Adipocyte (in vitro differentiated cells): ENCODE results near the gene PTPRG.
A peak's percentile ranks its signal among the peaks of the same experiment; 100 is the strongest.
"Not testable (repeated sequence)": the region's sequence is repeated elsewhere in the genome, so short reads cannot be mapped to it uniquely, and the experiment has no call there.

ENCODE experiments used
- DNase-seq: peaks from one replicate; pipeline ENCODE4 v3.0.0-alpha.2; 2015; ENCODE audit warnings: low read depth
- H3K27me3 ChIP-seq: replicated peaks from 2 replicates; pipeline ENCODE4 v1.7.0; 2013; ENCODE audit warnings: mild to moderate bottlenecking, low read length, moderate library complexity; ENCODE audit not compliant: control insufficient read depth, insufficient read depth
- H3K36me3 ChIP-seq: 2 replicates; pipeline ENCODE4 v1.7.0; 2013; ENCODE audit warnings: low read length, mild to moderate bottlenecking, moderate library complexity; ENCODE audit not compliant: control insufficient read depth, insufficient read depth, severe bottlenecking
- H3K4me1 ChIP-seq: 2 replicates; pipeline ENCODE4 v1.7.0; 2013; ENCODE audit warnings: mild to moderate bottlenecking, low read length, moderate library complexity; ENCODE audit not compliant: control insufficient read depth, insufficient read depth
- H3K4me3 ChIP-seq: 2 replicates; pipeline ENCODE4 v1.7.0; 2013; ENCODE audit warnings: mild to moderate bottlenecking, low read length, moderate library complexity
- H3K9ac ChIP-seq: 2 replicates; pipeline ENCODE4 v1.7.0; 2013; ENCODE audit warnings: mild to moderate bottlenecking, low read length, moderate library complexity
- H3K9me3 ChIP-seq: 2 replicates; pipeline ENCODE4 v1.7.0; 2013; ENCODE audit warnings: mild to moderate bottlenecking, low read length, moderate library complexity; ENCODE audit not compliant: control insufficient read depth

PTPRG gene

GRCh38 chr3:61808999-61809398, 247.6 kb downstream of the PTPRG start:
- Histone ChIP-seq H3K9ac (peak overlapping the region; percentile 83), H3K4me3 (peak overlapping the region; percentile 61), H3K36me3 (no peaks in the 10 kb centered on the region), H3K4me1 (peaks cover 97% of the 10 kb centered on the region), H3K27me3 (no peaks in the 10 kb centered on the region), H3K9me3 (no peaks in the 10 kb centered on the region)
- no peak for DNase-seq

DNA sequence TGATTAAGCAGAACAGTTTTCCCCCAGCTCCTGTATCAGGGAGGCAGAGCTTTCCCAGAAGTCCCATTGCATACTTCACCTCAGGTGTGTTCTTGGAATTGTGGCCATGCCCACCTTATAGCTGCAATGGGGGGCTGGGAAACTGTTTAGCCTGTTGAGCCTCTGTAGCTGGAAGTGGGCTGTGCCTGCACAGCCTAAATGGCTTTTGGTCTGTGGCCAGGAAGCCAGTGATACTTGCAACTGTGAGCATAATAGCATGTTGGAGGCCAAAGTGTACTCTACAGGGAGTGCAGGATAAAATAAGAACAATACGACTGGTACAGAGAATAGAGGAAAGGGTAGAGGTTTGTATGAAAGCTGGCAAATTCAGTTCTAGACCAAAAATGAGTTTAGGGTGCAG, 248.5 kb downstream of the PTPRG start:
- Histone ChIP-seq H3K4me3 (peak overlapping the region; percentile 10), H3K9ac (peak overlapping the region; percentile 83), H3K36me3 (no peaks in the 10 kb centered on the region), H3K9me3 (no peaks in the 10 kb centered on the region), H3K4me1 (peaks cover 95% of the 10 kb centered on the region), H3K27me3 (no peaks in the 10 kb centered on the region)
- no peak for DNase-seq

DNA sequence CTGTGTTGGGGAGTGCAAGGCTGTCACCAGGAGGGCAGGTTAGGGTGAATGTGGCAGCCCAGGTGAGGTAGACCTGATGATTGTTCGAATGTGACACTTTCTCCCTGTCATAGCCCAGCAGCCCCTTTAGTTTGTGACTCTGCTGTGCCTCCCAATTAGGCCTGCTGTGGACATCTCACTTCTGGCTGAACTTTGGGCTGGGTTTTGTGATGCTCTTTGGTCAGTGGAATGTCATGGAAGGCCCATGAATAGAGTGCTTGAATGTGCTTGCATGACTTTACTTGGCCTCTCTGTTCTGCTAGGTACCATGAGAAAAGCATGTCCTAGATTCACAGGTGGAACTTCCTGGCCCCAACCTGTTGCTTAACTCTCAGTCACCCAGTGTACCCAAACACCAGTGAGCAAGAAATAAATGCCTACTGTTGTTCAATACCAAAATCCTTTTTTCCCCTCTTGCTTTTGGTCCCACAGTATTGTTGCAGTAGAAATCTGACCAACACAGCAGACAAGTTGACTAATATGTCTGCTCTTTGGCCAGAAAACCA, 249.7 kb downstream of the PTPRG start:
- no peak overlapping the region for H3K4me3 ChIP-seq
- H3K4me1 ChIP-seq, result peaks cover 83% of the 10 kb centered on the region
- no peak for DNase-seq
- H3K9ac ChIP-seq, result no peak overlapping the region
- H3K27me3 ChIP-seq, result no peaks in the 10 kb centered on the region
- no peaks in the 10 kb centered on the region for H3K9me3 ChIP-seq
- no peaks in the 10 kb centered on the region for H3K36me3 ChIP-seq

GRCh38 chr3:61811652-61812051, 250.3 kb downstream of the PTPRG start:
- no peak overlapping the region for H3K4me3 ChIP-seq
- no peaks in the 10 kb centered on the region for H3K27me3 ChIP-seq
- H3K36me3 ChIP-seq, result no peaks in the 10 kb centered on the region
- H3K9me3 ChIP-seq, result no peaks in the 10 kb centered on the region
- peaks cover 77% of the 10 kb centered on the region for H3K4me1 ChIP-seq
- no peak overlapping the region for H3K9ac ChIP-seq
- no peak for DNase-seq

- no peak overlapping the region for H3K9ac ChIP-seq
- no peaks in the 10 kb centered on the region for H3K9me3 ChIP-seq
- H3K27me3 ChIP-seq, result no peaks in the 10 kb centered on the region
- no peaks in the 10 kb centered on the region for H3K36me3 ChIP-seq
- no peak for DNase-seq
- peaks cover 73% of the 10 kb centered on the region for H3K4me1 ChIP-seq
- no peak overlapping the region for H3K4me3 ChIP-seq
These were observed 250.7 kb downstream of the PTPRG start for GRCh38 chr3:61812085-61812484.

- H3K36me3 ChIP-seq, result no peaks in the 10 kb centered on the region
- H3K4me1 ChIP-seq, result peaks cover 69% of the 10 kb centered on the region
- no peaks in the 10 kb centered on the region for H3K27me3 ChIP-seq
- no peaks in the 10 kb centered on the region for H3K9me3 ChIP-seq
- no peak overlapping the region for H3K9ac ChIP-seq
- H3K4me3 ChIP-seq, result no peak overlapping the region
- DNase-seq, result no peak
These were observed 251.1 kb downstream of the PTPRG start for GRCh38 chr3:61812517-61812916.

- peak; percentile 48 for DNase-seq
- Histone ChIP-seq H3K4me3 (no peak overlapping the region), H3K4me1 (peaks cover 57% of the 10 kb centered on the region), H3K9ac (no peak overlapping the region), H3K27me3 (no peaks in the 10 kb centered on the region), H3K36me3 (no peaks in the 10 kb centered on the region), H3K9me3 (no peaks in the 10 kb centered on the region)
These were observed 252.3 kb downstream of the PTPRG start for GRCh38 chr3:61813636-61814035.

DNA sequence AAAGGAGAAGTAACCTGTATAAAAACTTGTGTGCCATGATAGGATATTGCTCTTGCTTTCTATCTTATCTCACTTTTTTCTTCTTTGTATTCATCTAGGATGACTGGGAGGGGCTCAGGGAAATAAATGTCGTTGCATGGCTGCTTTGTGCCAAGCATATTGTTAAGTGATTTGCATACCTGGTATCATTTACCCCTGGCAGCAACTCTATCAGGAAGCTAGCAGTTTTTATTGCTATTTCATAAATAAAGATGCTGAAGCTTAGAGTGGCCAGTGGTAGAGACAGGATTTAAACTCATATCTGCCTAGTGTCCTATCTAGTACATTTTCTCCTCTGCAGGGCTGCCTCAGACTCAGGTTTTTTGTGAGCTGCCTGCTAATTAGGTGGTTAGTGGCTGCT, 253.3 kb downstream of the PTPRG start:
- peaks cover 47% of the 10 kb centered on the region for H3K4me1 ChIP-seq
- H3K4me3 ChIP-seq, result no peak overlapping the region
- DNase-seq, result no peak
- no peaks in the 10 kb centered on the region for H3K9me3 ChIP-seq
- no peaks in the 10 kb centered on the region for H3K27me3 ChIP-seq
- no peaks in the 10 kb centered on the region for H3K36me3 ChIP-seq
- H3K9ac ChIP-seq, result no peak overlapping the region

GRCh38 chr3:61816304-61816703, 254.9 kb downstream of the PTPRG start:
- DNase-seq, H3K9me3 ChIP-seq, H3K27me3 ChIP-seq, H3K36me3 ChIP-seq, H3K4me3 ChIP-seq, H3K9ac ChIP-seq: not testable (repeated sequence)
- H3K4me1 ChIP-seq, result peaks cover 31% of the 10 kb centered on the region

DNA sequence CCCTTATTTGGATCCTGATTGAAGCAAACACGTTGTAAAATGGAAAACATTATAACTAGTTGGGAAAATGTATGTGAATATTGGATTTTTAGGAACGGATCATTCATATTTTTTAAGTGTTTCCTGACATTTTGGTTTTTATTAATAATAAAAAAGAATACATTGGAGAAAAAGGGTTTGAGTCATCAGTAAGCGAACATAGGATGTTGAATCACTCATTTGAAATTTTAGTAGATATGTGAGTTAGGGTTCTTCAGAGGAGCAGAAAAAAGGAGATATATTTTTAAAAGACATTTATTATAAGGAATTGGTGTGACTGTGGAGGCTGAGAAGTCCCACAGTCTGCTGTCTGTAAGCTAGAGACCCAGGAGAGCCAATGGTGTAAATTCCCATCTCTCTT, 258.5 kb downstream of the PTPRG start:
- Histone ChIP-seq H3K27me3 (no peaks in the 10 kb centered on the region), H3K4me3 (no peak overlapping the region), H3K9me3 (no peaks in the 10 kb centered on the region), H3K4me1 (peaks cover 18% of the 10 kb centered on the region), H3K9ac (no peak overlapping the region), H3K36me3 (no peaks in the 10 kb centered on the region)
- DNase-seq, result no peak

GRCh38 chr3:61820306-61820992, 259.1 kb downstream of the PTPRG start:
- H3K9me3 ChIP-seq, result no peaks in the 10 kb centered on the region
- H3K9ac ChIP-seq, result no peak overlapping the region
- no peak overlapping the region for H3K4me3 ChIP-seq
- H3K36me3 ChIP-seq, result no peaks in the 10 kb centered on the region
- DNase-seq, result no peak
- H3K27me3 ChIP-seq, result no peaks in the 10 kb centered on the region
- peaks cover 19% of the 10 kb centered on the region for H3K4me1 ChIP-seq

GRCh38 chr3:61821823-61822251, 260.5 kb downstream of the PTPRG start:
- H3K27me3 ChIP-seq, result no peaks in the 10 kb centered on the region
- peak overlapping the region; percentile 27 for H3K9ac ChIP-seq
- DNase-seq, result peak; percentile 28
- no peaks in the 10 kb centered on the region for H3K36me3 ChIP-seq
- H3K4me1 ChIP-seq, result peaks cover 24% of the 10 kb centered on the region
- peak overlapping the region; percentile 37 for H3K4me3 ChIP-seq
- H3K9me3 ChIP-seq, result no peaks in the 10 kb centered on the region
